GM12892 (cell line): ENCODE results near the gene ARHGAP26.

Source experiments
- POLR2A ChIP-seq: IDR thresholded peaks from 2 replicates; pipeline ENCODE4 v1.6.1; 2011; ENCODE audit warnings: low read depth, low read length, control low read depth
- POLR2AphosphoS5 ChIP-seq: IDR thresholded peaks from 2 replicates; pipeline ENCODE4 v1.6.1; 2011; ENCODE audit warnings: low read depth, low read length, control low read depth
- TAF1 ChIP-seq: IDR thresholded peaks from 2 replicates; pipeline ENCODE4 v1.6.1; 2011; ENCODE audit warnings: low read depth, mild to moderate bottlenecking, control low read depth, low read length, borderline replicate concordance

GRCh38 chr5:143218517-143219170 is 448.5 kb downstream of the ARHGAP26 start:
- TF ChIP-seq POLR2A = no peak
- TF ChIP-seq POLR2AphosphoS5 = no peak
- no peak for TF ChIP-seq TAF1
